Neural cell (in vitro differentiated cells): ENCODE results near the gene KRT35. TPM values are rescaled to one million over a fixed set of nuclear protein-coding genes. Genes with fewer than 3 reads are reported as not detected.

Source experiments
- H2AFZ ChIP-seq: fragments of 200-600, 300-800 bp; sonication (generic), shearing (Covaris generic); 2 replicates; pipeline ENCODE4 v1.6.0; 2014; ENCODE audit warnings: low read depth, mild to moderate bottlenecking, antibody characterized with exemption, low read length, moderate library complexity
- H3F3A ChIP-seq: fragments of 200-600 bp; shearing (Covaris generic); 2 replicates; pipeline ENCODE4 v1.6.1; 2016; ENCODE audit warnings: mild to moderate bottlenecking, moderate library complexity, mixed read lengths, antibody characterized with exemption, low read length; ENCODE audit not compliant: insufficient read depth, poor library complexity, severe bottlenecking
- H3K27ac ChIP-seq: fragments of 200-600, 300-800 bp; sonication (generic), shearing (Covaris generic); 2 replicates; pipeline ENCODE4 v1.5.1; 2014; ENCODE audit warnings: mild to moderate bottlenecking, low read length, moderate library complexity
- H3K27me3 ChIP-seq: fragments of 300-800, 200-600 bp; sonication (generic), shearing (Covaris generic); 2 replicates; pipeline ENCODE4 v1.6.0; 2014; ENCODE audit warnings: mild to moderate bottlenecking, low read depth, low read length, moderate library complexity; ENCODE audit not compliant: insufficient read depth
- H3K36me3 ChIP-seq: fragments of 300-800, 200-600 bp; sonication (generic), shearing (Covaris generic); 2 replicates; pipeline ENCODE4 v1.5.1; 2014; ENCODE audit warnings: mild to moderate bottlenecking, antibody characterized with exemption, low read length, moderate library complexity; ENCODE audit not compliant: insufficient read depth
- H3K4me2 ChIP-seq: fragments of 300-800, 200-600 bp; sonication (generic), shearing (Covaris generic); 2 replicates; pipeline ENCODE4 v1.6.0; 2014; ENCODE audit warnings: mild to moderate bottlenecking, low read length
- H3K4me3 ChIP-seq: fragments of 300-800, 200-600 bp; sonication (generic), shearing (Covaris generic); 2 replicates; pipeline ENCODE4 v1.5.1; 2014; ENCODE audit warnings: mild to moderate bottlenecking, low read length, moderate library complexity
- H3K79me2 ChIP-seq: fragments of 200-600 bp; shearing (Covaris generic); replicated peaks from 2 replicates; pipeline ENCODE4 v1.6.0; 2014; ENCODE audit warnings: mild to moderate bottlenecking, low read length, moderate library complexity; ENCODE audit not compliant: insufficient read depth
- H3K9ac ChIP-seq: fragments of 300-800, 200-600 bp; sonication (generic), shearing (Covaris generic); 2 replicates; pipeline ENCODE4 v1.6.1; 2016; ENCODE audit warnings: mild to moderate bottlenecking, low read length, mixed read lengths
- H3K9me2 ChIP-seq: fragments of 200-600 bp; shearing (Covaris generic); 2 replicates; pipeline ENCODE4 v1.6.1; 2016; ENCODE audit warnings: mild to moderate bottlenecking, low read length, mixed read lengths; ENCODE audit not compliant: insufficient read depth
- H3K9me3 ChIP-seq: fragments of 200-600, 300-800 bp; sonication (generic), shearing (Covaris generic); 2 replicates; pipeline ENCODE4 v1.6.1; 2016; ENCODE audit warnings: mild to moderate bottlenecking, mixed run types, low read length, moderate library complexity, mixed read lengths
- H4K20me1 ChIP-seq: fragments of 200-600 bp; shearing (Covaris generic); 2 replicates; pipeline ENCODE4 v1.6.1; 2016; ENCODE audit warnings: mild to moderate bottlenecking, mixed run types; ENCODE audit not compliant: insufficient read depth
- EP300 ChIP-seq: fragments of 450-650 bp; conservative IDR thresholded peaks from 2 replicates; pipeline ENCODE4 v1.6.1; 2014; ENCODE audit warnings: antibody characterized with exemption, mild to moderate bottlenecking, moderate library complexity; ENCODE audit not compliant: poor library complexity, severe bottlenecking
- EZH2 ChIP-seq: fragments of 200-600, 300-800 bp; shearing (Covaris generic), sonication (generic); IDR thresholded peaks from 2 replicates; pipeline ENCODE4 v1.6.1; 2014; ENCODE audit warnings: antibody characterized with exemption, low read length, borderline replicate concordance, mild to moderate bottlenecking; ENCODE audit not compliant: insufficient read depth, poor library complexity, severe bottlenecking
- MXI1 ChIP-seq: fragments of 450-650 bp; conservative IDR thresholded peaks from 2 replicates; pipeline ENCODE4 v1.6.1; 2014; ENCODE audit warnings: antibody characterized with exemption, mild to moderate bottlenecking; ENCODE audit not compliant: poor library complexity, severe bottlenecking
- POLR2AphosphoS5 ChIP-seq: IDR thresholded peaks from 2 replicates; pipeline ENCODE4 v1.6.1; 2012
- RAD21 ChIP-seq: fragments of 450-650 bp; conservative IDR thresholded peaks from 2 replicates; pipeline ENCODE4 v1.6.1; 2014; ENCODE audit warnings: antibody characterized with exemption, mild to moderate bottlenecking, moderate library complexity
- SMC3 ChIP-seq: fragments of 450-650 bp; conservative IDR thresholded peaks from 2 replicates; pipeline ENCODE4 v1.6.1; 2014; ENCODE audit warnings: antibody characterized with exemption, mild to moderate bottlenecking, moderate library complexity; ENCODE audit not compliant: poor library complexity
- TAF1 ChIP-seq: IDR thresholded peaks from 2 replicates; pipeline ENCODE4 v1.6.1; 2012; ENCODE audit warnings: low read depth
- polyA plus RNA-seq: library from polyadenylated mRNA; depleted of rRNA; stranded (reverse); fragments of >200 nt; gene quantifications from 2 replicates; pipeline ENCODE4 v1.2.3, GENCODE V29; 2014
- TF ChIP-seq, protein P1 (sequence below): fragments of 450-650 bp; IDR thresholded peaks from 2 replicates; pipeline ENCODE4 v1.5.1; 2014; ENCODE audit warnings: antibody characterized with exemption, mild to moderate bottlenecking, moderate library complexity; ENCODE audit not compliant: poor library complexity, severe bottlenecking
- TF ChIP-seq, protein P2 (sequence below): IDR thresholded peaks from 2 replicates; pipeline ENCODE4 v1.6.1; 2012; ENCODE audit warnings: borderline replicate concordance

KRT35 gene
- polyA plus RNA-seq, 1 donor from 2014 or later, result not detected

DNA sequence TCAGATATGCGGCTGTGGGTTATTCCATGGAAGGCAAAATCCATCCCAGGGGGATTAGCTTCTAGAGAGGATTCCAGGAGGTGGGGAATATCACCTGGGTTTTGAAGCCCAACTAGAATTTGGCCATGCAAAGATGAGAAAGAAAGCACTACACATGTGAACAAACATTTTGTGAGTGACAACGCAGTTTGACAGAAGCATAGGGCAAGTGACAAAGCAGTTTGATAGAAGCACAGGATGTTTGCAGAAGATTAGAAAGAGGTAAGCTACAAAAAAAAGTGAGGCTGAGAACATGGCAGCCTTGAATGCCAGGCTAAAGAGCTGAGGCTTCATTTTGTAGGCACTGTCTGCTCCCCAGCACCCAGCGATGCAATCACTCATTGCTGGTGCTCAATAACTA, 27.9 kb downstream of the KRT35 start:
- Histone ChIP-seq H3K4me3 (no peak overlapping the region), H3K27me3 (no peaks in the 10 kb centered on the region), H3K9ac (no peak overlapping the region), H4K20me1 (no peaks in the 10 kb centered on the region), H3K9me3 (no peaks in the 10 kb centered on the region), H2AFZ (no peak overlapping the region), H3F3A (no peaks in the 10 kb centered on the region), H3K79me2 (no peaks in the 10 kb centered on the region), H3K4me2 (no peak overlapping the region), H3K36me3 (no peaks in the 10 kb centered on the region), H3K9me2 (no peaks in the 10 kb centered on the region), H3K27ac (no peak overlapping the region)
- TF ChIP-seq EP300 (no peak), MXI1 (no peak), POLR2AphosphoS5 (no peak), RAD21 (no peak), TAF1 (no peak)
- TF ChIP-seq, protein P1, sequence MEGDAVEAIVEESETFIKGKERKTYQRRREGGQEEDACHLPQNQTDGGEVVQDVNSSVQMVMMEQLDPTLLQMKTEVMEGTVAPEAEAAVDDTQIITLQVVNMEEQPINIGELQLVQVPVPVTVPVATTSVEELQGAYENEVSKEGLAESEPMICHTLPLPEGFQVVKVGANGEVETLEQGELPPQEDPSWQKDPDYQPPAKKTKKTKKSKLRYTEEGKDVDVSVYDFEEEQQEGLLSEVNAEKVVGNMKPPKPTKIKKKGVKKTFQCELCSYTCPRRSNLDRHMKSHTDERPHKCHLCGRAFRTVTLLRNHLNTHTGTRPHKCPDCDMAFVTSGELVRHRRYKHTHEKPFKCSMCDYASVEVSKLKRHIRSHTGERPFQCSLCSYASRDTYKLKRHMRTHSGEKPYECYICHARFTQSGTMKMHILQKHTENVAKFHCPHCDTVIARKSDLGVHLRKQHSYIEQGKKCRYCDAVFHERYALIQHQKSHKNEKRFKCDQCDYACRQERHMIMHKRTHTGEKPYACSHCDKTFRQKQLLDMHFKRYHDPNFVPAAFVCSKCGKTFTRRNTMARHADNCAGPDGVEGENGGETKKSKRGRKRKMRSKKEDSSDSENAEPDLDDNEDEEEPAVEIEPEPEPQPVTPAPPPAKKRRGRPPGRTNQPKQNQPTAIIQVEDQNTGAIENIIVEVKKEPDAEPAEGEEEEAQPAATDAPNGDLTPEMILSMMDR, result no peak
- TF ChIP-seq, protein P2, sequence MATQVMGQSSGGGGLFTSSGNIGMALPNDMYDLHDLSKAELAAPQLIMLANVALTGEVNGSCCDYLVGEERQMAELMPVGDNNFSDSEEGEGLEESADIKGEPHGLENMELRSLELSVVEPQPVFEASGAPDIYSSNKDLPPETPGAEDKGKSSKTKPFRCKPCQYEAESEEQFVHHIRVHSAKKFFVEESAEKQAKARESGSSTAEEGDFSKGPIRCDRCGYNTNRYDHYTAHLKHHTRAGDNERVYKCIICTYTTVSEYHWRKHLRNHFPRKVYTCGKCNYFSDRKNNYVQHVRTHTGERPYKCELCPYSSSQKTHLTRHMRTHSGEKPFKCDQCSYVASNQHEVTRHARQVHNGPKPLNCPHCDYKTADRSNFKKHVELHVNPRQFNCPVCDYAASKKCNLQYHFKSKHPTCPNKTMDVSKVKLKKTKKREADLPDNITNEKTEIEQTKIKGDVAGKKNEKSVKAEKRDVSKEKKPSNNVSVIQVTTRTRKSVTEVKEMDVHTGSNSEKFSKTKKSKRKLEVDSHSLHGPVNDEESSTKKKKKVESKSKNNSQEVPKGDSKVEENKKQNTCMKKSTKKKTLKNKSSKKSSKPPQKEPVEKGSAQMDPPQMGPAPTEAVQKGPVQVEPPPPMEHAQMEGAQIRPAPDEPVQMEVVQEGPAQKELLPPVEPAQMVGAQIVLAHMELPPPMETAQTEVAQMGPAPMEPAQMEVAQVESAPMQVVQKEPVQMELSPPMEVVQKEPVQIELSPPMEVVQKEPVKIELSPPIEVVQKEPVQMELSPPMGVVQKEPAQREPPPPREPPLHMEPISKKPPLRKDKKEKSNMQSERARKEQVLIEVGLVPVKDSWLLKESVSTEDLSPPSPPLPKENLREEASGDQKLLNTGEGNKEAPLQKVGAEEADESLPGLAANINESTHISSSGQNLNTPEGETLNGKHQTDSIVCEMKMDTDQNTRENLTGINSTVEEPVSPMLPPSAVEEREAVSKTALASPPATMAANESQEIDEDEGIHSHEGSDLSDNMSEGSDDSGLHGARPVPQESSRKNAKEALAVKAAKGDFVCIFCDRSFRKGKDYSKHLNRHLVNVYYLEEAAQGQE, result no peak

DNA sequence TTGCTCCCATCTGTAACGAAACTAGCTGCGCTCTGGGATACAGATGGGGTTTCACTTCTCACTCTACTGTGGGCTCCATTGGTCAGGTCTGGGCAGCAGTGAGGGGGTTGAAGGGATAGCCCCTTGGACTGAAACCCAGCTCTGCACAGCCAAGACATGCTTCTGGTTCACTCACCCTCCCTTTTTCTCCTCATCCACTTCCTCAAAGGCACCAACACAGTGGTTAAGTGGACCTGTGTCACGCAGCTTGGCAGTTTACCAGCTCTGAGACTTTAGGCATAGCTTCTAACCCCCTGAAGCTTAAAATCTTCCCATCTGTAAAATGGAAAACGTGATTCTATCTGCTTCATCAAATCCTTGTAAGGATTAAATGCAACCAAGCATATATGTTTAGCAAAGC, 28.7 kb downstream of the KRT35 start:
- Histone ChIP-seq H3K27me3 (no peaks in the 10 kb centered on the region), H3K9ac (no peak overlapping the region), H2AFZ (no peak overlapping the region), H3F3A (no peaks in the 10 kb centered on the region), H3K9me3 (no peaks in the 10 kb centered on the region), H3K79me2 (no peaks in the 10 kb centered on the region), H3K9me2 (no peaks in the 10 kb centered on the region), H3K4me2 (no peak overlapping the region), H3K36me3 (no peaks in the 10 kb centered on the region), H3K4me3 (no peak overlapping the region), H4K20me1 (no peaks in the 10 kb centered on the region), H3K27ac (no peak overlapping the region)
- TF ChIP-seq EZH2, result no peak
- TF ChIP-seq SMC3, result no peak
- TF ChIP-seq, protein P1, result no peak
